D721Med (cell line): ENCODE measurements around the gene CCDC158.
"Not testable (repeated sequence)": the region's sequence is repeated elsewhere in the genome, so short reads cannot be mapped to it uniquely, and the experiment has no call there.

Experiments
- DNase-seq: peaks from one replicate; pipeline ENCODE4 v3.0.0; 2011; ENCODE audit warnings: low spot score; ENCODE audit not compliant: insufficient read length
- FAIRE-seq: peaks from 2 replicates; lab custom pipeline; 2011; peaks lifted over from hg19 to GRCh38; lab: Jason Lieb, UNC
- TF ChIP-seq, protein P1 (sequence below): IDR thresholded peaks from 2 replicates; pipeline ENCODE4 v1.5.1; 2012; ENCODE audit warnings: mild to moderate bottlenecking, control low read depth; ENCODE audit not compliant: insufficient read depth; ENCODE audit errors: missing control alignments

CCDC158 gene

DNA sequence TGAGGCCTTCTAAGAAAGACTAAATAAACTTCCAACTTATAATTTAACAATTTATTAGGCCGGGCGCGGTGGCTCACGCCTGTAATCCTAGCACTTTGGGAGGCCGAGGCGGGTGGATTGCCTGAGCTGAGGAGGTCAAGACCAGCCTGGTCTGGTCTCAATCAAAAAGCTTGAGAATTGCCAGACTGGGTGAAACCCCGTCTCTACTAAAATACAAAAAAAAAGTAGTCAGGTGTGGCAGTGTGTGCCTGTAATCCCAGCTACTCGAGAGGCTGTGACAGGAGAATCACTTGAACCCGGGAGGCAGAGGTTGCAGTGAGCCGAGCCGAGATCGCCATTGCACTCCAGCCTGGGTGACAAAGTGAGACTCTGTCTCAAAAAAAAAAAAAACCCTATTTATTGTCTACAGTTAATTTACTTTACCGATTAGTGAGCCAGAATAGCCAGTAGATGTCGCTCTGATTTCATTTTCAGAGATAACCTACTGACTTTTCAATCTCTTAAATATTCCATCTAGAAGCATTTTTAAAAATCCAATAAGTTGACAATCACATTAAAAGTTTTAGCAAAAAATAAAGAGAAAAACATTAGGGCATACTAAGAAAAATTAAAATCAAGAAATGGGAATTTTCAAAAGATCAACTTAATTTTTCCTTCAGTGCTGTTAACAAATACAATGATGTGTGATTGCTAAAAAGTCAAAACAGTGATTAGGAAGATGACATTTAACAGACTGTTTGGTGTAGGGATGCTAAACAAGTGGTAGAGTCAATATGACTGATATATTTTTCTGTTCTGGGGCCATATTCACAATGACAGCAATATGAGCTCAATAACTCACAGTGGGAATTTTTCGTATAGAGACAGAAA, 9.8 kb upstream of the CCDC158 start:
- TF ChIP-seq, protein P1, sequence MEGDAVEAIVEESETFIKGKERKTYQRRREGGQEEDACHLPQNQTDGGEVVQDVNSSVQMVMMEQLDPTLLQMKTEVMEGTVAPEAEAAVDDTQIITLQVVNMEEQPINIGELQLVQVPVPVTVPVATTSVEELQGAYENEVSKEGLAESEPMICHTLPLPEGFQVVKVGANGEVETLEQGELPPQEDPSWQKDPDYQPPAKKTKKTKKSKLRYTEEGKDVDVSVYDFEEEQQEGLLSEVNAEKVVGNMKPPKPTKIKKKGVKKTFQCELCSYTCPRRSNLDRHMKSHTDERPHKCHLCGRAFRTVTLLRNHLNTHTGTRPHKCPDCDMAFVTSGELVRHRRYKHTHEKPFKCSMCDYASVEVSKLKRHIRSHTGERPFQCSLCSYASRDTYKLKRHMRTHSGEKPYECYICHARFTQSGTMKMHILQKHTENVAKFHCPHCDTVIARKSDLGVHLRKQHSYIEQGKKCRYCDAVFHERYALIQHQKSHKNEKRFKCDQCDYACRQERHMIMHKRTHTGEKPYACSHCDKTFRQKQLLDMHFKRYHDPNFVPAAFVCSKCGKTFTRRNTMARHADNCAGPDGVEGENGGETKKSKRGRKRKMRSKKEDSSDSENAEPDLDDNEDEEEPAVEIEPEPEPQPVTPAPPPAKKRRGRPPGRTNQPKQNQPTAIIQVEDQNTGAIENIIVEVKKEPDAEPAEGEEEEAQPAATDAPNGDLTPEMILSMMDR = peak; percentile 75
- DNase-seq = no peak
- peak; percentile 77 for FAIRE-seq

DNA sequence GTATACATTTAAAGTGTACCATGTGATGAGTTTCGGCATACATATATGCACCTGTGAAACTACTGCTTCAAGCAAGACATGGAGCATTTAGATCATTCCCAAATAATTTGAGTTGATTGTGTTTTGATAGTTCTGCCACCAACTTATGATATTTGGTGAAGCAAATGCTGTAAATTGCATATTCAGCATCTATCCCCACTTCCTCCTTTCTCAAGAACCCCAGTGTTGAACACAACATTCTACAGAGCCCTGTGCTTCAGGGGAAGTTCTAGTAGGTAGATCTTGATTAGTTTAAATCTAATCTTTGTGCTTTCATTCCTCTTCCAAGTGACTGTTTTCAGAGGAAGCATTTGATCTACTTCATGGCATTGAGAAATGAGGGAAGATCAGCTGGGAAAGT, 8.7 kb upstream of the CCDC158 start:
- TF ChIP-seq, protein P1 = no peak
- DNase-seq (no peak), FAIRE-seq (no peak)

DNA sequence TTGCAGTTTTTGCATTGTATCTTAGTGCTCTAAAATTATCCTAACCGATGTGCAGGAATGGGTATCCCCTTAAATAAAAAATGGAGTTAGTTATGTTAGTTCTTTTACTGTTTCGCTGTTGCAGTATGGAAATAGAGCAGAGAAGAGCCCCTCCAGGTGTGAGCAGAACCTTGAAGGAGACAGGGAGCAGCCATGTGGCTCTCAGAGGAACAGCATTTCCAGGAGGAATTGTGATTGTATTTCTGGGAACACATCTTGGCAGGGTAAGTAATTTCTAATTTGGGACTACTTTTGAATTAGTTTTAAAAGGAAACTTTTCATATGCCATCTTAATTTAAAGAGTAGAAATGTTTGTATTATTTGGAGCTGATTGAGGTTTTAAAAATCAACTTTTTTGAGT, 5.3 kb upstream of the CCDC158 start:
- FAIRE-seq (no peak), DNase-seq (no peak)
- TF ChIP-seq, protein P1 = peak; percentile 33

DNA sequence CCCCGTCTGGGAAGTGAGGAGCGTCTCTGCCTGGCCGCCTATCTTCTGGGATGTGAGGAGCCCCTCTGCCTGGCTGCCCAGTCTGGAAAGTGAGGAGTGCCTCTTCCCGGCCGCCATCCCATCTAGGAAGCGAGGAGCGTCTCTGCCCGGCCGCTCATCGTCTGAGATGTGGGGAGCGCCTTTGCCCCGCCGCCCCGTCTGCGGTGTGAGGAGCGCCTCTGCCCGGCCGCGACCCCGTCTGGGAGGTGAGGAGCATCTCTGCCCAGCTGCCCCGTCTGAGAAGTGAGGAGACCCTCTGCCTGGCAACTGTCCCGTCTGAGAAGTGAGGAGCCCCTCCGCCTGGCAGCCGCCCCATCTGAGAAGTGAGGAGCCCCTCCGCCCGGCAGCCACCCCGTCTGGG, 2.2 kb upstream of the CCDC158 start:
- FAIRE-seq = not testable (repeated sequence)

DNA sequence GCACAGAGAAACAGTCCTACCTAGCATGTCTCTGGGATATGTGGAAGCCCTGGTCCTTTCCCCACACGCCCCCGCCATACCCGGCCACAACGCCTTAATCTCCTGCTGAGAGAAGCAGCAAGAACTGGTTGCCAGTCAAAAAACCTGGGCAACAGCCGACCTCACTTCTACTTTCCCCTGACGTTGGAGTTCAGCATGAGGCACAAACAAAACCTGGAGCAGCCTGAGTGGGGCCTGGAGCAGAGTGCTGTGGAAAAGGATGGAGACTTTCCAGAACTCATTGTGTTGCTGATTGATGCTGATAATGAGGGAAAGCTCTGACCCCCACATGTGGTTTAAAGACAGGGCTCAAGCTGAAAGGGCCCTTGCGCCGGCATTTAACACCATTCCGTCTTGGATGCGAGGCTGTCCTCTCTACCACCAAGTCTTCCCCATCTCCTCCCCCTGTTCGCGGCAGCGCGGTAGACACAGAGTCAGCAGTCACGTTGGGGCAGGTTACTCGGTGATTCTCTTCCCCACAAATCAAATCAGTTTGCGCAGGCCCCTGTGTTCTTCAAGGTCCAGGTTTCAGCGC, 666 bp downstream of the CCDC158 start:
- TF ChIP-seq, protein P1 = no peak
- FAIRE-seq = no peak
- DNase-seq = no peak

More for the DNA sequence above, 2.2 kb upstream of the CCDC158 start:
- DNase-seq = not testable (repeated sequence)

DNA sequence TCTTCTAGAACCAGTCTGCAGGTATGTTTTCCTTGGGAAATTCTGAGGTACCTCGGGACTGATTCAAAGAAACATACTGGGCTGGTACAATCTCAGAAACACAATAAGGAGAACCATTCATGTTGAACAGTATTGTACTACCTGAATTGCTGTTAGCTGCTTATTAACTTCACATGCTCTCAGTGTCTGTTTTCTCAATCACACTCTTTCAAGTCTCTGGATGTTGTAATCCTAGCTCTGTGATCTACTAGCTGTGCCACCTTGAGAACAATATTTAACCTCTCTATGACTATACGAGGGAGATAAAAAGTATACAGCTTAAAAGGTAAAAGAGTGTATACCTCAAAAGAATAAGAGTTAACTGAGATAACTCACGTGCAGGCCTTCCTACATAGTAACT, 10.3 kb downstream of the CCDC158 start:
- no peak for FAIRE-seq
- DNase-seq = no peak
- TF ChIP-seq, protein P1 = no peak

DNA sequence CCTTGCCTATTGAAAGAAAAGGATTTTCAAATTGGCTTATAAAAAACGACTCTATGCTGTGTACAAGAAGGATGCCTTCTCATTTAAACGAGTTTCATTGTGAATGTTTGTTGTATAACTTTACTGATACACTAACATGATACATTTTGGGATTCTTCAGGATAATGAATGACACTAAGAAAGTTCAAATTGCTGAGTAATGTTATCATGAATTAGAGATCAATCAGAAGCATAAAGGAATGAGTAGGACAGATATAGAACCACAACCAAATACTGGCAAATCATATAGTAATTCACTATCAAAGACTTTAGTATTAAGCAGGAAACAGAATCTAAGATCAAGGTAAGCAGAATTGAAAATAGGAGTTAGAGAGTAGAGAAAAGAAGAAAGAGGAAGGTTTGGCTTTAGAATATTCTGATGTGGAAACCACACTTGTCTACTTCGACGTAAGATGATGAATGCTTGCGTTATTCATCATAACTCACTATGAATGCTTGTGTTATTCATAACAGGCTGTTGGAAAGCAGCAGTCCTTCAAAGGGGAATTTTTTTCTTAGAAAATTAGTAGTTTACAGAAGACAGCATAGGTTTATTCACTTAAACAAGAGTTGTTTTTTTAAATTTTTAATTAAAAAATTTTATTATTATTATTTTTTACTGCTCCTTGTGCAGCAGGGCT, 13.4 kb downstream of the CCDC158 start:
- DNase-seq (no peak), FAIRE-seq (peak; percentile 41)
- TF ChIP-seq, protein P1 = no peak
